C4-2B (cell line): ENCODE measurements around the gene XXYLT1.
"Not testable (repeated sequence)": the region's sequence is repeated elsewhere in the genome, so short reads cannot be mapped to it uniquely, and the experiment has no call there.

Source experiments
- H3K27ac ChIP-seq: fragments of 450-650 bp; 2 replicates; pipeline ENCODE4 v1.5.1; 2017
- ZFX ChIP-seq: fragments of 450-650 bp; IDR thresholded peaks from 2 replicates; pipeline ENCODE4 v1.6.1; 2017
- TF ChIP-seq, protein P1 (sequence below): fragments of 450-650 bp; conservative IDR thresholded peaks from 2 replicates; pipeline ENCODE4 v1.5.1; 2017; ENCODE audit warnings: mild to moderate bottlenecking

The XXYLT1 gene

DNA sequence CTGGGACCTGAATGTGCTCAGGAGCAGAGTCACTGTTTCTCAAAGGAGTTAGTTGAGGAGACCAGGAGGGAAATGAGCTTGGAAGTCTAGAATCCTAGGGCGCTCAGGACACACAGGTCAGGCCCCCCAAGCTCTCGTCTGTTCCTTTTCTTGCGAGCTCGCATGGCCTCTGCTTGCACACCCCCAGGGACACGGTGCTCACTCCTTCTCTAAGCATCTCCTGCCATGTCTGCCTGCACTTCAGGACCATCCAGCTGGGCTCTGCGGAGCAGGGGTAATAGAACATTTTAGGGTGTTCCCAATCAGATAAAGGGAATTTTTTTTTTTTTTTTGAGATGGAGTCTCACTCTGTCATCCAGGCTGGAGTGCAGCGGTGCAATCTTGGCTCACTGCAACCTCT is 213.2 kb downstream of the XXYLT1 start:
- no peak for TF ChIP-seq ZFX
- TF ChIP-seq, protein P1, sequence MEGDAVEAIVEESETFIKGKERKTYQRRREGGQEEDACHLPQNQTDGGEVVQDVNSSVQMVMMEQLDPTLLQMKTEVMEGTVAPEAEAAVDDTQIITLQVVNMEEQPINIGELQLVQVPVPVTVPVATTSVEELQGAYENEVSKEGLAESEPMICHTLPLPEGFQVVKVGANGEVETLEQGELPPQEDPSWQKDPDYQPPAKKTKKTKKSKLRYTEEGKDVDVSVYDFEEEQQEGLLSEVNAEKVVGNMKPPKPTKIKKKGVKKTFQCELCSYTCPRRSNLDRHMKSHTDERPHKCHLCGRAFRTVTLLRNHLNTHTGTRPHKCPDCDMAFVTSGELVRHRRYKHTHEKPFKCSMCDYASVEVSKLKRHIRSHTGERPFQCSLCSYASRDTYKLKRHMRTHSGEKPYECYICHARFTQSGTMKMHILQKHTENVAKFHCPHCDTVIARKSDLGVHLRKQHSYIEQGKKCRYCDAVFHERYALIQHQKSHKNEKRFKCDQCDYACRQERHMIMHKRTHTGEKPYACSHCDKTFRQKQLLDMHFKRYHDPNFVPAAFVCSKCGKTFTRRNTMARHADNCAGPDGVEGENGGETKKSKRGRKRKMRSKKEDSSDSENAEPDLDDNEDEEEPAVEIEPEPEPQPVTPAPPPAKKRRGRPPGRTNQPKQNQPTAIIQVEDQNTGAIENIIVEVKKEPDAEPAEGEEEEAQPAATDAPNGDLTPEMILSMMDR, result no peak
- H3K27ac ChIP-seq, result no peak overlapping the region

DNA sequence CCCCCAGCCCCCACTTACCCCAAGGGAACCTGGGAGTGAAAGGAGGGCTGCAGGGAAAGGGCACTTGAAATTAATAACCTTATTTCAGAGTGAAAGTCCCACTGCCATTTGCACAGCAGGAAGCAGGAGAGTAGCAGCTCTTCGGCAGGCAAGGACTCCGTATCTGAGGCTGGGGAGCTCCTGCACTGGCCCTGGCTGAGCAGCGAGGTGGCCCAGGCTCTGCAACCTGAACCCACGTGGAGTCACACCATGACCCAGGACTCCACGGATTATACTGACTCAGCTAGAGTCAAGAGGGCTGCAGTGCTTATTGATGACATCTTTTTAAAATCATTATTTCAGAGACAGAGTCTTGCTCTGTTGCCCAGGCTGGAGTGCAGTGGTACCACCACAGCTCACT is 214.5 kb downstream of the XXYLT1 start:
- no peak overlapping the region for H3K27ac ChIP-seq
- TF ChIP-seq, protein P1, result no peak
- TF ChIP-seq ZFX, result no peak

DNA sequence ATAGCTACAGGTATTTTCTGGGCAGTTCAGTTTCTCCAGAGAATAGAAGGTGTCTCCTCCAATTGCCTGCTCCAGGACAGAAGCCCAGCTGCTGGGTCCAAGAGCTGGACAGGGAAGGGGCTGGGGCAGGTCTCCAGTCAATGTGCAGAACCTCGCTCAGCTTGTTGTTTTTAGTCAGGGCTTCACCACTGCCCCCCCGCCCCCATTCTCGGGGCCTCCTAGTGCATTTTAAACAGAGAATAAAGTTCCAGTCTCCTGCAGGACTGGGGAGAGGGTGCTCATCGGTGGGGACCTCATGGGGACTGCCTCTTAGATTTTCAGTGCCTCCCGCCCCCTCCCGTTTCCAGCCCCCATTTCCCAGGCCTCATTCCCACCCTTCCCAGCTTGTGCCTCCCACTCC is 216.6 kb downstream of the XXYLT1 start:
- no peak for TF ChIP-seq ZFX
- TF ChIP-seq, protein P1, result no peak
- H3K27ac ChIP-seq, result no peak overlapping the region

DNA sequence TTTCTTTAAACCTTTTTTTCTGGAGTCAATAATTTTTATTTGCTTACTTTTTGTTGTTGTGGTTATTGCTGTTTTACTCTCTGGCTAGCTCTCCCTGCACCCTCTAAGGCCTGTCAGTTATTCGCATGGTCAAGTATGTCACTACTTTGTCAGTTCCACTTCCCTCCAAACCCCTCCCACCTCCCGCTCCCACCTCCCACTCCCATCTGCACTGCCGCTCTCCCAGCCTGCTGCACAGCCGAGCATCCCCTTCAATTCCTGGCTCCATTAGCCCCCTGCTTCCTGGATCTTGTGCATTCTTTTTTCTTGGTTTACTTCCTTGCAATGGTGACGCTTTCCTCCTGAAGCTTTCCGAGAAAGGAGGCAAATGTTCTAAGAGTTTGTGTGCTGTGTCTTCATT is 218.0 kb downstream of the XXYLT1 start:
- TF ChIP-seq, protein P1, result no peak
- no peak for TF ChIP-seq ZFX
- no peak overlapping the region for H3K27ac ChIP-seq

DNA sequence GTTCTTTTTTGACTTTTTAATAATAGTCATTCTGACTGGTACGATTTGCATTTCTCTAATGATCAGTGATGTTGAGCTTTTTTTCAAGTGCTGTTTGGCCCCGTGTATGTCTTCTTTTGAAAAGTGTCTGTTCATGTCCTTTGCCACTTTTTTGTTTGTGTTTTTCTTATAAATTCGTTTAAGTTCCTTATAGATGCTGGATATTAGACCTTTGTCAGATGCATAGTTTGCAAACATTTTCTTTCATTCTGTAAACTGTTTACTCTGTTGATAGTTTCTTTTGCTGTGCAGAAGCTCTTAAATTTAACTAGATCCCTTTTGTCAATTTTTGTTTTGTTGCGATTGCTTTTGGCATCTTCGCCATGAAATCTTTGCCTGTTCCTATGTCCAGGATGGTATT is 220.7 kb downstream of the XXYLT1 start:
- H3K27ac ChIP-seq, result not testable (repeated sequence)

DNA sequence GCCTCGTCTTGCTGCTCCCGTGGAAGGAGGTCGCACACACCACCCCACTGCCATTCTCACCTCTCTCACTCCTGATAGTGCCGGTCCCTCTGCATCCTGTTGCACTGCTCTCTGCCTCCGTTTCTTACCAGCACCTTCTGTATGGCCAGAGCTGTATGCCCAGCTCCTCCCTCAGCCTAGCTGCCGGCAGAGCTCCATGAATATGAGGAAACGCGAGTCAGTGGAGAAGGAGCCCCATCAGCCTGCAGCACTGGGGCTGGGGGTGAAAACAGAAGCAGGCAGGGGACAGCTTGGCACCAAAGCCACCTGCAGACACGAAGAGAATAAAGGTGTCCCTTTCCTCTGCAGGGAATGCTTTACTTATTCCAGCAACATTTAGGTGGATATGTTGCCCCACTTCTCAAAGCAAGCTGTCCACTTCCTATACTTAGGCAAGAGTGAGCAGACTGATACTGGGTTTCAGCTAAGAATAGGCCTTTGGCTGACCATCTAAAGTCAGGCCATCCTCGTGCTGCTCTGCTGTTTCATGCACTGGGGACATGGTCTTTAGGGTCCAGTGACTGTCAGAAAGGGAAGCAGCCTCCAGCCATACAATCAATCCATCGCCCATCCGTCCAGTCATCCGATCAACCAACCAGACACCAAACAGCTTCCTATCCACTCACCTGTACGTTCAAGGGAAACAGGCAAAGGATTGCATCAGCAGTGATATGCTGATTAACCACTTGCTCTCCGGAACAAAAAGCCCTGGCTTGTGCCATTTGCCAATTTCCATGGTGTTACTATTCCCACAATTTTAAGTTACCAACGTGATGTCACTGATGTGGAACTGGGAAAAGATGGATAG is 222.7 kb downstream of the XXYLT1 start:
- H3K27ac ChIP-seq, result no peak overlapping the region
- no peak for TF ChIP-seq ZFX
- TF ChIP-seq, protein P1, result no peak

DNA sequence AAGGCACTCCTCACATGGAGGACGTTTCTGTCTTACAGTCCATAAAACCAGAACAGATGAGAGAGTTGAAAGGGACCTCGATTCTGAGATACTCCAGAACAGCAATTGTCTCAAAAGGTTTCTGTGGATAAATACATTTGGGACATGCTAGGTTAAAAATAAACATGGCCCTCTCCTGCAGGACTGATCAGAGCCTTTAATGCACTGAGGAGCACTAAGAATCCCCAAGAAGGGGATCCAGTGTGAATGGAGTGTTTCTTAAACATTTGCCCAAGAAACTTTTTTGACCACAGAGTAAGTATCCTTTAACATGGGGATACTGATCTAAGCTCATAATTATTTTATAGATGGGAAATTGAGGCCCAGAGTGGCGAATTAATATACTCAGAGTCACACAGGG is 223.4 kb downstream of the XXYLT1 start:
- H3K27ac ChIP-seq, result no peak overlapping the region
- no peak for TF ChIP-seq ZFX
- TF ChIP-seq, protein P1, result no peak

DNA sequence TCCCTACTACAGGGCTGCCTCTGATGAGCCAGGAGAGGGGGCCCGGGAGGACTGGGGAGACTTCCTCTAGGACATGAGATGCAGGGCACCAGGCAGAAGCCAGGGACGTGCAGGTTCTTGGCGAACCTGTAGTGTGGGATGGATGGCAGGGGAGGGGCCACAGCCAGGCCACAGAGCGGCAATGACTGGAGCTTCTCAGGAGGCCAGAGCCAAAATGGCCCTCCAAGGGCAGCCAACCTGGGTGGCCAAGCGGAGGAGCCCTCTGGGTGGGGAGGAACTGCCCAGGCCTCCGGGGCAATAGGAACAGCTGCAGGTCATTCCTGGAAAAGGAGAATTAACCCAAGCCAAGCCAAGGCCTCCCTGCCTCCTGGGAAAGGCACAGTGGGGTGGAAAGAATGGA is 224.5 kb downstream of the XXYLT1 start:
- TF ChIP-seq ZFX, result no peak
- TF ChIP-seq, protein P1, result no peak
- H3K27ac ChIP-seq, result no peak overlapping the region
